HepG2 (cell line): ENCODE data around the gene ARFGEF2. TPM values are rescaled to one million over a fixed set of nuclear protein-coding genes. Genes with fewer than 3 reads are reported as not detected.

Source experiments
- MIXL1 ChIP-seq: IDR thresholded peaks from 2 replicates; pipeline ENCODE4 v1.6.1; 2016
- NCOA2 ChIP-seq: sonication (generic); formaldehyde crosslinking; IDR thresholded peaks from 2 replicates; pipeline ENCODE4 v1.8.0; 2022; ENCODE audit warnings: inconsistent platforms
- NR2C2 ChIP-seq: sonication (generic); formaldehyde crosslinking; IDR thresholded peaks from 2 replicates; pipeline ENCODE4 v1.4.0; 2020; ENCODE audit warnings: missing genetic modification reagents, mild to moderate bottlenecking, moderate library complexity, borderline replicate concordance
- PPARG ChIP-seq: conservative IDR thresholded peaks from 2 replicates; pipeline ENCODE4 v1.6.1; 2016; ENCODE audit warnings: missing biosample characterization, missing genetic modification reagents
- SALL2 ChIP-seq: sonication (generic); formaldehyde crosslinking; IDR thresholded peaks from 2 replicates; pipeline ENCODE4 v1.8.1; 2023; ENCODE audit warnings: mild to moderate bottlenecking, missing genetic modification reagents, inconsistent platforms
- THAP11 ChIP-seq: IDR thresholded peaks from 2 replicates; pipeline ENCODE4 v1.6.1; 2016; ENCODE audit warnings: missing biosample characterization, missing genetic modification reagents
- THYN1 ChIP-seq: sonication (generic); formaldehyde crosslinking; IDR thresholded peaks from 2 replicates; pipeline ENCODE4 v1.8.1; 2023; ENCODE audit warnings: low read depth, mild to moderate bottlenecking, moderate library complexity, missing genetic modification reagents, borderline replicate concordance
- ZBTB39 ChIP-seq: sonication (generic); formaldehyde crosslinking; IDR thresholded peaks from 2 replicates; pipeline ENCODE4 v1.5.0; 2020; ENCODE audit warnings: missing genetic modification reagents
- ZBTB8A ChIP-seq: sonication (generic); formaldehyde crosslinking; IDR thresholded peaks from 2 replicates; pipeline ENCODE4 v1.4.0; 2020; ENCODE audit warnings: mild to moderate bottlenecking, low read depth, missing genetic modification reagents, borderline replicate concordance
- ZMYM3 ChIP-seq: sonication (generic); formaldehyde crosslinking; IDR thresholded peaks from 2 replicates; pipeline ENCODE4 v1.5.1; 2020; ENCODE audit warnings: mild to moderate bottlenecking, missing genetic modification reagents
- ZNF333 ChIP-seq: sonication (generic); formaldehyde crosslinking; IDR thresholded peaks from 2 replicates; pipeline ENCODE4 v1.4.0; 2020; ENCODE audit warnings: mild to moderate bottlenecking, missing genetic modification reagents, borderline replicate concordance
- ZNF354B ChIP-seq: sonication (generic); formaldehyde crosslinking; IDR thresholded peaks from 2 replicates; pipeline ENCODE4 v1.8.0; 2022; ENCODE audit warnings: mild to moderate bottlenecking, missing genetic modification reagents
- ZNF382 ChIP-seq: sonication (generic); formaldehyde crosslinking; IDR thresholded peaks from 2 replicates; pipeline ENCODE4 v1.5.0; 2020; ENCODE audit warnings: missing genetic modification reagents, mild to moderate bottlenecking, borderline replicate concordance
- ZNF549 ChIP-seq: sonication (generic); formaldehyde crosslinking; IDR thresholded peaks from 2 replicates; pipeline ENCODE4 v1.5.0; 2020; ENCODE audit warnings: missing genetic modification reagents
- ZNF775 ChIP-seq: sonication (generic); formaldehyde crosslinking; IDR thresholded peaks from 2 replicates; pipeline ENCODE4 v1.4.0; 2020; ENCODE audit warnings: missing genetic modification reagents, mild to moderate bottlenecking, moderate library complexity, borderline replicate concordance
- polyA plus RNA-seq, 8 experiments: library from polyadenylated mRNA; depleted of rRNA in 3 of 8; stranded (reverse) in 7 of 8; unstranded in 1 of 8; fragments of >200 nt; fragmentation: Illumina TruSeq in 4 of 8; extraction: Trizol in 4 of 8; gene quantifications; 2 replicates each; pipeline versions ENCODE4 v1.2.1 to v1.2.3, GENCODE V29; 2011 to 2016; ENCODE audit warnings: low read depth in 4 of 8, missing spikeins in 1 of 8, mixed read lengths in 1 of 8; ENCODE audit not compliant: insufficient read depth in 1 of 8
- total RNA-seq, 5 experiments: library from RNA; depleted of rRNA; stranded (reverse); fragments of >200 nt; fragmentation: Illumina TruSeq; extraction: Trizol; gene quantifications; 2 replicates each; pipeline ENCODE4 v1.2.3, GENCODE V29; 2016; ENCODE audit warnings: low read depth in 1 of 5

The ARFGEF2 gene
- total and polyA plus RNA-seq, 2 of the 13 experiments (the other 11 are each of a cell fraction or from before 2014, with no cell fraction given): 44.0 to 60.8 TPM

GRCh38 chr20:48924756-48925109 is 3.2 kb downstream of the ARFGEF2 start (continued):
- TF ChIP-seq ZNF549 (CRISPR knock-in tag) (no peak), SALL2 (CRISPR knock-in tag) (no peak), ZNF775 (CRISPR knock-in tag) (no peak), ZMYM3 (CRISPR knock-in tag) (no peak), NR2C2 (no peak), THYN1 (CRISPR knock-in tag) (no peak), ZBTB8A (CRISPR knock-in tag) (no peak), THAP11 (CRISPR knock-in tag) (no peak), ZBTB39 (CRISPR knock-in tag) (no peak), PPARG (CRISPR knock-in tag) (no peak), NCOA2 (CRISPR knock-in tag) (peak; percentile 7; the same call in 1 of the 2 replicates), MIXL1 (no peak), ZNF333 (no peak), ZNF382 (CRISPR knock-in tag) (no peak), ZNF354B (CRISPR knock-in tag) (0 out of 2 replicates have a peak, but pooled peaks have one; percentile 21)
